Midbrain (tissue), 1 donor: ENCODE measurements around the gene STPG3.

Experiments used
- DNase-seq: peaks from one replicate; lab custom pipeline; 2025; lab: John Stamatoyannopoulos, UW

STPG3 gene

GRCh38 chr9:137302118-137302448 lies 51.0 kb downstream of the STPG3 start, which contains the start of gene NRARP:
Gene NRARP, minus strand, starts transcription at chr9:137302271. Its CDS starts 343 bp downstream, at chr9:137301928.
- peak; percentile 84 for DNase-seq

DNA sequence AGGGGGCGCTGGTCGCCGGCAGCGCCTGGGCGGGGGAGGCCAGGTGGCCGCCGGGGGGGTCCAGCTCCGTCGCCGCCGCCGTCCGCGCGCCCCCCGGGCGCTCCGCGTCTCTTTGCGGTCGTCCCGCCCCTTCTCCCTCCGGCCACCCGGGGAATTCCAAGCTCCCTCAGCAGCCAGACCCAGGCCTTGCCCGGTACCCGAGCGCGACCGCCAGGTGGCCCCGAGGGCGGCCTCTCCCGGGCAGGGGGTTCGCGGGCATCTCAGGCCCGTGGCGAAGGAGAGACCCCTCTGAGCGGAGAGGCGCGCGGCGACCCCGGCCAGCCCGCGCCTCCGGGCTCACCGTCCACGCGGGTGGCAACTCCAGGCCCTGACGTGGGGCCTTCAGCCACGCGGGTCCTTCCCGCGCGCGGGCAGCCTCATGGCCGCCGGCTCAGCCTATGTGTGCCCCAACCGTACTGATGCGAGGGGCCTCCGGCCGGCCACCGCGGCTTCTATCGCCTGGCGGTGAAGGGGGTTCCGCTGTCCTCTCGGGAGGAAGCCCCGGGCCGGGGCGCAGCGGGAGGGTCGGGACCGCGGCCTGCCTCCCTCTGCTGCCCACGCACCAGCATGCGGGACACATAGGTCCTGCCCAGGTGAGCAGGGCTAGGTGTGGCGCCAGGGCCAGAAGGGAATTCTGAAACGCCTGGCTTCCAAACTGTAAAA lies 51.5 kb downstream of the STPG3 start:
- no peak for DNase-seq
